Esophagus squamous epithelium (tissue), 5 donors: ENCODE data around the gene SHC2. TPM values are rescaled to one million over a fixed set of nuclear protein-coding genes. Genes with fewer than 3 reads are reported as not detected.

ENCODE experiments used
- DNase-seq: peaks from one replicate; lab custom pipeline; 2025; lab: John Stamatoyannopoulos, UW
- H3K27ac ChIP-seq, 4 donors: fragments of 200-600 bp; sonication (generic); one replicate each; pipeline ENCODE4 v1.5.1; 2016 to 2019; ENCODE audit warnings: mild to moderate bottlenecking in 1 of 4
- H3K27me3 ChIP-seq, 4 donors: fragments of 200-600 bp; sonication (generic); 1 replicate in 3 of 4; 2 replicates in 1 of 4; pipeline versions ENCODE4 v1.5.1 to v1.6.0; 2017 to 2021; ENCODE audit warnings: antibody characterized with exemption in 1 of 4
- H3K36me3 ChIP-seq, 3 donors: fragments of 200-600 bp; sonication (generic); one replicate each; pipeline ENCODE4 v1.5.1; 2016 to 2019
- H3K4me1 ChIP-seq, 3 donors: fragments of 200-600 bp; sonication (generic); one replicate each; pipeline ENCODE4 v1.5.1; 2017 to 2019
- H3K4me3 ChIP-seq, 4 donors: fragments of 200-600 bp; sonication (generic); 1 replicate in 3 of 4; 2 replicates in 1 of 4; pipeline ENCODE4 v1.5.1; 2016 to 2019; ENCODE audit warnings: mild to moderate bottlenecking in 2 of 4, moderate library complexity in 1 of 4
- H3K9me3 ChIP-seq, 3 donors: fragments of 200-600 bp; sonication (generic); one replicate each; pipeline ENCODE4 v1.5.1; 2016 to 2019
- CTCF ChIP-seq, 6 experiments: fragments of 450-650 bp in 4 of 6; fragments of 200-600 bp in 2 of 6; sonication (generic) in 2 of 6; IDR thresholded peaks; one replicate each; pipeline ENCODE4 v1.5.1; 2016 to 2019; ENCODE audit warnings: antibody characterized with exemption in 6 of 6, mild to moderate bottlenecking in 4 of 6, moderate library complexity in 4 of 6
- POLR2A ChIP-seq, 4 donors: fragments of 450-650 bp; IDR thresholded peaks; one replicate each; pipeline ENCODE4 v1.6.1; 2017; ENCODE audit warnings: antibody characterized with exemption in 4 of 4, mild to moderate bottlenecking in 4 of 4, moderate library complexity in 3 of 4
- WGBS, 2 donors: methylation state at CpG; one replicate each; pipeline ENCODE4 v1.1.5; 2018; 5-methylcytosine and 5-hydroxymethylcytosine counted together
- intact Hi-C: fragments of 100-400 bp; cut with DNase I; formaldehyde crosslinking; loops from one replicate; pipeline ENCODE4 v1.15.0; 2022
- total RNA-seq, 4 donors: library from RNA; depleted of rRNA; stranded (reverse); fragments of >200 nt; gene quantifications; one replicate each; pipeline ENCODE4 v1.1.0, GENCODE V29; 2016
- donor health status: DM: yes; HTN: yes; CAD: no.

The SHC2 gene
- total RNA-seq, 4 donors from 2014 or later = 1.1 to 10.2 (median 4.7) TPM

- H3K27ac ChIP-seq = no peak overlapping the region
- H3K36me3 ChIP-seq = no peaks in the 10 kb centered on the region
- no peak for DNase-seq
- intact Hi-C loops = no loop called here
- peaks cover 8 to 42% (median 17%) of the 10 kb centered on the region in 3 donors for H3K4me1 ChIP-seq
- no peaks in the 10 kb centered on the region for H3K9me3 ChIP-seq
- 91% methylated on average over 24 to 29 of the region's 43 CpGs for WGBS, 2 donors
- H3K4me3 ChIP-seq = no peak overlapping the region
- TF ChIP-seq CTCF (IDR thresholded peaks at IDR 0.05) (no peak), POLR2A (IDR thresholded peaks at IDR 0.05) (no peak)
- H3K27me3 ChIP-seq = peaks cover 0 to 81% (median 0%) of the 10 kb centered on the region in 4 donors
Observed at GRCh38 chr19:370641-371330, 90.0 kb downstream of the SHC2 start.

GRCh38 chr19:369876-370275, 91.0 kb downstream of the SHC2 start:
- Histone ChIP-seq H3K36me3 (no peaks in the 10 kb centered on the region), H3K27me3 (peaks cover 0 to 79% (median 0%) of the 10 kb centered on the region in 4 donors), H3K27ac (no peak overlapping the region), H3K4me3 (no peak overlapping the region), H3K4me1 (peaks cover 6 to 34% (median 15%) of the 10 kb centered on the region in 3 donors), H3K9me3 (no peaks in the 10 kb centered on the region)
- 91 to 94% methylated on average over 11 to 12 of the region's 14 CpGs for WGBS, 2 donors
- no peak for DNase-seq
- TF ChIP-seq CTCF (IDR thresholded peaks at IDR 0.05) = no peak
- no peak for TF ChIP-seq POLR2A (IDR thresholded peaks at IDR 0.05)
- intact Hi-C loops = no loop called here

- no peak for TF ChIP-seq POLR2A (IDR thresholded peaks at IDR 0.05)
- no peak for TF ChIP-seq CTCF (IDR thresholded peaks at IDR 0.05)
- Histone ChIP-seq H3K4me3 (no peak overlapping the region), H3K27ac (no peak overlapping the region), H3K4me1 (peaks cover under 1 to 28% (median 9%) of the 10 kb centered on the region in 3 donors), H3K36me3 (no peaks in the 10 kb centered on the region), H3K27me3 (peaks cover 0 to 79% (median 0%) of the 10 kb centered on the region in 4 donors), H3K9me3 (no peaks in the 10 kb centered on the region)
- DNase-seq = no peak
- intact Hi-C loops = no loop called here
- 89 to 92% methylated on average over 13 of the region's 13 CpGs for WGBS, 2 donors
Observed at GRCh38 chr19:369256-369655, 91.6 kb downstream of the SHC2 start.

GRCh38 chr19:368630-369024, 92.2 kb downstream of the SHC2 start:
- no peak for DNase-seq
- intact Hi-C loops = no loop called here
- H3K4me1 ChIP-seq = peaks cover 0 to 21% (median 5%) of the 10 kb centered on the region in 3 donors
- no peak overlapping the region for H3K27ac ChIP-seq
- H3K27me3 ChIP-seq = peaks cover 0 to 74% (median 0%) of the 10 kb centered on the region in 4 donors
- TF ChIP-seq POLR2A (IDR thresholded peaks at IDR 0.05) (no peak), CTCF (IDR thresholded peaks at IDR 0.05) (no peak)
- no peak overlapping the region for H3K4me3 ChIP-seq
- no peaks in the 10 kb centered on the region for H3K36me3 ChIP-seq
- no peaks in the 10 kb centered on the region for H3K9me3 ChIP-seq
- WGBS, 2 donors = 72 to 76% methylated on average over 5 to 7 of the region's 7 CpGs

- no peak for DNase-seq
- Histone ChIP-seq H3K4me3 (no peak overlapping the region), H3K36me3 (no peaks in the 10 kb centered on the region), H3K9me3 (no peaks in the 10 kb centered on the region), H3K27me3 (peaks cover 0 to 69% (median 0%) of the 10 kb centered on the region in 4 donors), H3K27ac (no peak overlapping the region), H3K4me1 (peaks cover 0 to 16% (median 5%) of the 10 kb centered on the region in 3 donors)
- 69 to 71% methylated on average over 14 to 19 of the region's 22 CpGs for WGBS, 2 donors
- intact Hi-C loops = no loop called here
- no peak for TF ChIP-seq POLR2A (IDR thresholded peaks at IDR 0.05)
- no peak for TF ChIP-seq CTCF (IDR thresholded peaks at IDR 0.05)
Observed at GRCh38 chr19:367963-368629, 92.7 kb downstream of the SHC2 start.
